GM06990 (cell line): ENCODE measurements around the gene S100A7A.

Source experiments
- DNase-seq: peaks from one replicate; pipeline ENCODE4 v3.0.0-alpha.2; 2011; ENCODE audit not compliant: insufficient read length; ENCODE audit errors: extremely low read depth
- H3K27me3 ChIP-seq: replicated peaks from 2 replicates; pipeline ENCODE4 v1.6.0; 2011; ENCODE audit warnings: low read length; ENCODE audit not compliant: control insufficient read depth, insufficient read depth
- H3K36me3 ChIP-seq: 2 replicates; pipeline ENCODE4 v1.5.1; 2011; ENCODE audit warnings: low read length; ENCODE audit not compliant: control insufficient read depth, insufficient read depth
- H3K4me3 ChIP-seq: replicated peaks from 2 replicates; pipeline ENCODE4 v1.5.1; 2011; ENCODE audit warnings: low read depth, mild to moderate bottlenecking, control low read depth, low read length
- CTCF ChIP-seq: IDR thresholded peaks from 2 replicates; pipeline ENCODE4 v1.5.1; 2011; ENCODE audit warnings: low read length, control low read depth, mild to moderate bottlenecking, inconsistent platforms; ENCODE audit not compliant: insufficient read depth, poor library complexity, severe bottlenecking

Gene S100A7A

DNA sequence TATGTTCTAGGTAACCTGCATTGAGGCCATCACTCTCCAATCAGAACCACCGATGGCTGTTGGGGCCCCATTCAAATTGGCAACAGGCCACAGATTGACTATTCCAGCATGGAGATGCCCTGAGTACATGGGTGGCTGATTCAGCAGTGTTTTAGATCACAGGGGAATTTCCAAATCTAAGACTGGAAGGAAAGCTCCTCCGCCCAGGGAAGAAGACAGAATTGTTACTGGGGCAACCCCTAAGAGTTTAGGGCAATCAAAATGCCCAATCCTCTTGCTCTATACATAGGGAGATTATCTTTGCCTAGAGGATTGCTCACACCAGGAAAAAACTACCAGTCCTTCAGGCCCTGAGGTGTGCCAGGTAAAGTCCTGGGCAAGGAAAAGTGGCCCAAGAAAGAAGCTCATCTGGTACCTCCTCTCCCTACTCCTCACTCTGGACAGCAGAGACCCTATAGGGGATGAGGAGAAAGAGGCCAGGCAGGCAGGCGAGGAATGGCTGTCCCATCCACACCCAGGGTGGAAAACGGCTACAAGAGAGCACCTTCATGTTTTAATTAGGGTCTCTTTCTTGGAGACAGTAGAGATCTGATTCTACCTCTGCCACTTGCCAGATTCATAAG lies 31.3 kb upstream of the S100A7A start:
- DNase-seq, result no peak
- no peaks in the 10 kb centered on the region for H3K36me3 ChIP-seq
- no peak overlapping the region for H3K4me3 ChIP-seq
- no peaks in the 10 kb centered on the region for H3K27me3 ChIP-seq
- no peak for TF ChIP-seq CTCF

DNA sequence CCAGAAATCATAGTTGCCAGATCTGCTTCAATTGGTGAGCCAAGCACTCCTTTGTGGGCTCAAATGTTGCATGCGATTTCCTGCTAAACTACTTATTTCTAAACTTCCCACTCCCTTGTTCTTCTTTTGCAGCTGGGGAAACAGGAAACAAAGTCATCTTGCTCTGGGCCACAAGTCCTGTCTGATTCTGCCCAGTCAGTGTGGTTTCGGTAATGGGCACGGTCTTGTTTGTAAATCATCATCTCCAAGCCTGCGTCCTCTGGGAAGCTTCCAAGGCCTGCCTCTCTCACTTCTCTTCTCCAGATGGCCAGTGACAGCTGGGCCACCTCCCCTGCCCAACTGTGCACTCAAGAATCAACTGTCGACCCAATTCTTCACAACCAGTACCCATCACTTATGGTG lies 29.8 kb upstream of the S100A7A start:
- no peak for DNase-seq
- Histone ChIP-seq H3K36me3 (no peaks in the 10 kb centered on the region), H3K27me3 (peaks cover 1% of the 10 kb centered on the region; the same call in 1 of the 2 replicates), H3K4me3 (no peak overlapping the region)
- no peak for TF ChIP-seq CTCF

GRCh38 chr1:153387001-153387400 lies 29.3 kb upstream of the S100A7A start:
- no peaks in the 10 kb centered on the region for H3K36me3 ChIP-seq
- no peak for DNase-seq
- H3K27me3 ChIP-seq, result peaks cover 1% of the 10 kb centered on the region; the same call in 1 of the 2 replicates
- H3K4me3 ChIP-seq, result no peak overlapping the region
- no peak for TF ChIP-seq CTCF

DNA sequence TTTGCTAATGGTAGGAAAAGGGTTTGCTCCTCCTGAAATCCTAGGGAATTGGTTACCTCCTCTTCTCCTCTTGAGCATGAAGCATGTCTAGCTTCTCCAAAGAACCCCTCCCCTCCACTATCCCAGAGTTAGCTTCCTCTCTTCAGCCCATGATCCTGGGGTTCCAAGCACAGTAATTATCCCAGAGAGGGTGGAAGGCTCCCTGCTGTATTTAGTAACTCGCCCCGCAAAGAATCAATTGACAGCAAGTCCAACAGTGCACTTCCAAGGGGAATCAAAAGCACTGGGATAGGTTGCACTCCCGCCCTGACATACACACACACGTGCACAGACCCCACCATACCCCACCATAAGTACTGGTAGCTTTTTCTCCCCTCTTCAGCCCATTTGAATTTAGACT lies 28.5 kb upstream of the S100A7A start:
- TF ChIP-seq CTCF, result no peak
- peaks cover 1% of the 10 kb centered on the region; the same call in 1 of the 2 replicates for H3K27me3 ChIP-seq
- DNase-seq, result no peak
- H3K36me3 ChIP-seq, result no peaks in the 10 kb centered on the region
- no peak overlapping the region for H3K4me3 ChIP-seq

- peaks cover 1% of the 10 kb centered on the region; the same call in 1 of the 2 replicates for H3K27me3 ChIP-seq
- DNase-seq, result no peak
- no peak for TF ChIP-seq CTCF
These were observed 26.9 kb upstream of the S100A7A start for GRCh38 chr1:153389401-153389800.

More at GRCh38 chr1:153389401-153389800, 26.9 kb upstream of the S100A7A start:
- Histone ChIP-seq H3K4me3 (no peak overlapping the region), H3K36me3 (no peaks in the 10 kb centered on the region)
